HepG2 (cell line): ENCODE results near the gene DCDC2C. TPM values are rescaled to one million over a fixed set of nuclear protein-coding genes. Genes with fewer than 3 reads are reported as not detected.

Source experiments
- CBX5 ChIP-seq: sonication (generic); formaldehyde crosslinking; IDR thresholded peaks from 2 replicates; pipeline ENCODE4 v1.4.0; 2020; ENCODE audit warnings: missing genetic modification reagents, borderline replicate concordance
- ELF4 ChIP-seq: sonication (generic); formaldehyde crosslinking; IDR thresholded peaks from 2 replicates; pipeline ENCODE4 v1.5.0; 2020; ENCODE audit warnings: missing genetic modification reagents, mild to moderate bottlenecking, moderate library complexity, borderline replicate concordance
- FOXP1 ChIP-seq, 2 experiments: fragments of 450-650 bp in 1 of 2; IDR thresholded peaks; 2 replicates each; pipeline ENCODE4 v1.6.1; 2017 to 2018; ENCODE audit warnings: antibody characterized with exemption in 1 of 2
- HIVEP1 ChIP-seq: sonication (generic); formaldehyde crosslinking; IDR thresholded peaks from 2 replicates; pipeline ENCODE4 v1.4.0; 2020; ENCODE audit warnings: mild to moderate bottlenecking, missing genetic modification reagents
- MYC ChIP-seq: sonication (generic); formaldehyde crosslinking; IDR thresholded peaks from 2 replicates; pipeline ENCODE4 v1.9.0; 2021; ENCODE audit warnings: missing genetic modification reagents, borderline replicate concordance
- NCOR1 ChIP-seq: fragments of 200-600 bp; sonication (generic); IDR thresholded peaks from 2 replicates; pipeline ENCODE4 v1.7.0; 2017; ENCODE audit warnings: antibody characterized with exemption, low read length, borderline replicate concordance
- NFE2L1 ChIP-seq: sonication (generic); formaldehyde crosslinking; IDR thresholded peaks from 2 replicates; pipeline ENCODE4 v1.4.0; 2020; ENCODE audit warnings: missing genetic modification reagents, mild to moderate bottlenecking, borderline replicate concordance
- PRDM15 ChIP-seq: sonication (generic); formaldehyde crosslinking; IDR thresholded peaks from 2 replicates; pipeline ENCODE4 v1.4.0; 2020; ENCODE audit warnings: missing genetic modification reagents
- RAD21 ChIP-seq: fragments of 450-650 bp; formaldehyde crosslinking; IDR thresholded peaks from 2 replicates; pipeline ENCODE4 v1.5.0; 2020; ENCODE audit warnings: mild to moderate bottlenecking
- SRSF9 ChIP-seq: fragments of 200-400 bp; formaldehyde crosslinking; IDR thresholded peaks from 2 replicates; pipeline ENCODE4 v1.6.1; 2018; ENCODE audit warnings: borderline replicate concordance, mild to moderate bottlenecking, low read depth, low read length; ENCODE audit not compliant: insufficient read depth, poor library complexity, severe bottlenecking
- TRIM22 ChIP-seq: fragments of 450-650 bp; IDR thresholded peaks from 2 replicates; pipeline ENCODE4 v1.6.1; 2017
- ZFP37 ChIP-seq: sonication (generic); formaldehyde crosslinking; IDR thresholded peaks from 2 replicates; pipeline ENCODE4 v1.4.0; 2020; ENCODE audit warnings: missing genetic modification reagents, borderline replicate concordance
- ZKSCAN1 ChIP-seq: fragments of 150-350 bp; IDR thresholded peaks from 2 replicates; pipeline ENCODE4 v1.6.1; 2014; ENCODE audit warnings: low read length
- ZNF101 ChIP-seq: sonication (generic); formaldehyde crosslinking; IDR thresholded peaks from 2 replicates; pipeline ENCODE4 v1.4.0; 2020; ENCODE audit warnings: mild to moderate bottlenecking, low read depth, missing genetic modification reagents, borderline replicate concordance
- ZNF230 ChIP-seq: sonication (generic); formaldehyde crosslinking; IDR thresholded peaks from 2 replicates; pipeline ENCODE4 v1.4.0; 2020; ENCODE audit warnings: mild to moderate bottlenecking, missing genetic modification reagents
- ZNF317 ChIP-seq: sonication (generic); formaldehyde crosslinking; IDR thresholded peaks from 2 replicates; pipeline ENCODE4 v1.5.0; 2020; ENCODE audit warnings: mild to moderate bottlenecking, missing genetic modification reagents
- ZNF441 ChIP-seq: sonication (generic); formaldehyde crosslinking; IDR thresholded peaks from 2 replicates; pipeline ENCODE4 v1.7.0; 2021; ENCODE audit warnings: missing genetic modification reagents, borderline replicate concordance
- ZNF510 ChIP-seq: sonication (generic); formaldehyde crosslinking; IDR thresholded peaks from 2 replicates; pipeline ENCODE4 v1.4.0; 2020; ENCODE audit warnings: low read depth, mild to moderate bottlenecking, missing genetic modification reagents
- ZNF543 ChIP-seq: sonication (generic); formaldehyde crosslinking; IDR thresholded peaks from 2 replicates; pipeline ENCODE4 v1.4.0; 2020; ENCODE audit warnings: mild to moderate bottlenecking, missing genetic modification reagents
- ZNF569 ChIP-seq: sonication (generic); formaldehyde crosslinking; IDR thresholded peaks from 2 replicates; pipeline ENCODE4 v1.5.0; 2020; ENCODE audit warnings: mild to moderate bottlenecking, missing genetic modification reagents, moderate library complexity, borderline replicate concordance
- polyA plus RNA-seq, 8 experiments: library from polyadenylated mRNA; depleted of rRNA in 3 of 8; stranded (reverse) in 7 of 8; unstranded in 1 of 8; fragments of >200 nt; fragmentation: Illumina TruSeq in 4 of 8; extraction: Trizol in 4 of 8; gene quantifications; 2 replicates each; pipeline versions ENCODE4 v1.2.1 to v1.2.3, GENCODE V29; 2011 to 2016; ENCODE audit warnings: low read depth in 4 of 8, missing spikeins in 1 of 8, mixed read lengths in 1 of 8; ENCODE audit not compliant: insufficient read depth in 1 of 8
- total RNA-seq, 5 experiments: library from RNA; depleted of rRNA; stranded (reverse); fragments of >200 nt; fragmentation: Illumina TruSeq; extraction: Trizol; gene quantifications; 2 replicates each; pipeline ENCODE4 v1.2.3, GENCODE V29; 2016; ENCODE audit warnings: low read depth in 1 of 5
- TF ChIP-seq, protein P1 (sequence below): IDR thresholded peaks from 2 replicates; pipeline ENCODE4 v1.6.1; 2016; ENCODE audit warnings: missing genetic modification reagents, missing compliant biosample characterization

The DCDC2C gene
- total and polyA plus RNA-seq, 2 of the 13 experiments (the other 11 are each of a cell fraction or from before 2014, with no cell fraction given) = not detected

GRCh38 chr2:3780477-3781402 lies 77.4 kb downstream of the DCDC2C start (continued):
- TF ChIP-seq, protein P1, sequence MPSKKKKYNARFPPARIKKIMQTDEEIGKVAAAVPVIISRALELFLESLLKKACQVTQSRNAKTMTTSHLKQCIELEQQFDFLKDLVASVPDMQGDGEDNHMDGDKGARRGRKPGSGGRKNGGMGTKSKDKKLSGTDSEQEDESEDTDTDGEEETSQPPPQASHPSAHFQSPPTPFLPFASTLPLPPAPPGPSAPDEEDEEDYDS (CRISPR knock-in tag) = peak; percentile 42; the same call in 1 of the 2 replicates
- TF ChIP-seq ZNF441 (CRISPR knock-in tag) (no peak), RAD21 (CRISPR knock-in tag) (peak; percentile 53; the same call in 1 of the 2 replicates), ZNF510 (0 out of 2 replicates have a peak, but pooled peaks have one; percentile 58), NCOR1 (no peak), ZNF101 (CRISPR knock-in tag) (peak; percentile 39; the same call in 1 of the 2 replicates), SRSF9 (no peak), CBX5 (peak; percentile 73; the same call in 1 of the 2 replicates), ZNF543 (0 out of 2 replicates have a peak, but pooled peaks have one; percentile 32), ZNF569 (CRISPR knock-in tag) (no peak), HIVEP1 (no peak), PRDM15 (CRISPR knock-in tag) (no peak), TRIM22 (no peak), ZKSCAN1 (no peak), ELF4 (CRISPR knock-in tag) (no peak), ZNF230 (CRISPR knock-in tag) (peak; percentile 56; the same call in 1 of the 2 replicates), MYC (no peak), ZNF317 (CRISPR knock-in tag) (no peak), ZFP37 (no peak), FOXP1 (IDR thresholded peaks at IDR 0.05) (no peak), FOXP1 (CRISPR knock-in tag; IDR thresholded peaks at IDR 0.05) (0 out of 2 replicates have a peak, but pooled peaks have one; percentile 15), NFE2L1 (CRISPR knock-in tag) (no peak)
